Neural cell (in vitro differentiated cells): ENCODE measurements around the gene GPAT2.
"Not testable (repeated sequence)": the region's sequence is repeated elsewhere in the genome, so short reads cannot be mapped to it uniquely, and the experiment has no call there.

Source experiments
- CTCF ChIP-seq: fragments of 450-650 bp; IDR thresholded peaks from 2 replicates; pipeline ENCODE4 v1.5.1; 2014; ENCODE audit warnings: antibody characterized with exemption, mild to moderate bottlenecking, moderate library complexity; ENCODE audit not compliant: poor library complexity, severe bottlenecking
- EZH2 ChIP-seq: fragments of 200-600, 300-800 bp; shearing (Covaris generic), sonication (generic); IDR thresholded peaks from 2 replicates; pipeline ENCODE4 v1.6.1; 2014; ENCODE audit warnings: antibody characterized with exemption, low read length, borderline replicate concordance, mild to moderate bottlenecking; ENCODE audit not compliant: insufficient read depth, poor library complexity, severe bottlenecking
- RAD21 ChIP-seq: fragments of 450-650 bp; conservative IDR thresholded peaks from 2 replicates; pipeline ENCODE4 v1.6.1; 2014; ENCODE audit warnings: antibody characterized with exemption, mild to moderate bottlenecking, moderate library complexity

- TF ChIP-seq CTCF, EZH2, RAD21: not testable (repeated sequence)
Observed at GRCh38 chr2:96071977-96072491, 37.3 kb upstream of the GPAT2 start.
